GM03348 (cell line): ENCODE data around the gene TMEM121.
"Not testable (repeated sequence)": the region's sequence is repeated elsewhere in the genome, so short reads cannot be mapped to it uniquely, and the experiment has no call there.

ENCODE experiments used
- DNase-seq: peaks from one replicate; pipeline ENCODE4 v3.0.0; 2012; ENCODE audit warnings: low spot score

Gene TMEM121

DNA sequence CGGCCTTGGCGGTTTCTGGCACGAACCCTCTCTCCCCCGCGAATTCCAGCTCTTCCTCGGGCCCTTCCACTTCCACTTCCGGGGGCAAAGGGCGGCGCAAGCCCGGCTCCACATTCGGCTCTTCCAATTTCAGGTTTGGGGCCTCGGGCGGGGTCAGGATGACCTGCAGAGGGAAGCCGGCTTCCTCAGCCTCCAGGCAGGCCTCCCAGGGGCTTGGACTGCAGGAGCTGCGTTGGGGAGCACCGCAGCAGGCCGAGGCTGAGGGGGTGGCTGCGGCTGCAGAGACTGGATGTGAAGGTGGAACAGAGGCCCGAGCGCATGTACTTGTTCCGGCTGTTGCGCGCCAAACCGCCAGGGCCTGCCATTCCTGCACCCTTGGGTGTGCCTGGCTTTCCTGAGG, 20.7 kb downstream of the TMEM121 start:
- not testable (repeated sequence) for DNase-seq

DNA sequence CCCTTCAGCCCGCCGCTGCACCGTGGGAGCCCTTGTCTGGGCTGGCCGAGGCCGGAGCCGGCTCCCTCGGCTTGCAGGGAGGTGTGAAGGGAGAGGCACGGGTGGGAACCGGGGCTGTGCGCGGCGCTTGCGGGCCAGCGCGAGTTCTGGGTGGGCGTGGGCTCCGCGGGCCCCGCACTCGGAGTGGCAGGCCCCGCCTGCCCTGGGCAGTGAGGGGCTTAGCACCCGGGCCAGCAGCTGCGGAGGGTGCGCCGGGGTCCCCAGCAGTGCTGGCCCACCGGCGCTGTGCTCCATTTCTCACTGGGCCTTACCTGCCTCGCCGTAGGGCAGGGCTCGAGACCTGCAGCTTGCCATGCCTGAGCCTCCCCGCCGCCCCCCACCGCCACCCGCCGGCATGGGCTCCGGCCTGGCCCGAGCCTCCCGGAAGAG, 21.4 kb downstream of the TMEM121 start:
- no peak for DNase-seq

DNA sequence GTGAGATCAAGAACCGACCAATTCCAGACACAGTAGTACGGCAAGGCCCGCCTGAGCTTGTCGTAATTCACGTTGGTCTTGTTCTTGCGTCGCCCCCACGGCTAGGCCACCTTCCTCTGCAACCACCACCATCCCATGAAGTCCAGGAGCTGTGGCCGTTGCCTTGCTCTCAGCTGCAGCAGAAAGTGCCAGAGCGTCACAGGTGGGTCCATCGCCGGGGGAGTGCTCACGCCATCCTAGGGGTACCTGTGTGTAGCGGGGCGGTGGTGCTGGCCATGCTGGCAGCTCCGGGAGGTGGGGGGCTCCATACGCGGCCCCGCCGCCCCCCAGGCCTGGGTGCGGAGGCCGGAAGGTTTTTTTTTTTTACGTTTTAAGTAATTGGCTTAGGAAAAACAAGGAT, 23.1 kb downstream of the TMEM121 start:
- DNase-seq = no peak

DNA sequence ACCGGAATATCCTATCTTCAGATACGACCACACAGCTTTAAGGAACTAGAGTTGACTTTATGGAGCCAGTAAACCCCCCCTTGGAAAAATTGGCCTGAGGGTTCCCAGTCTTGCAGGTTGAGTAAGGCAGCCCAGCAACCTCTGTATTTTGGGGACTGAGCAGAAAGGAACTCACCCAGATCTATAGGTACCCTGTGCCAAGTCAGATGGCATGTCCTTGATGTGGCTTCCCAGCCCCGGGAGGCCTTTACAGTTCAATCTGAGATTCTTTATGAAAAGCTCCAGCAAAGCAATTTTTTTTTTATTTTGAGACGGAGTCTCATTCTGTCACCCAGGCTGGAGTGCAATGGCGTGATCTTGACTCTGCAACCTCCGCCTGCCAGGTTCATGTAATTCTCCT, 27.6 kb downstream of the TMEM121 start:
- DNase-seq = no peak

DNA sequence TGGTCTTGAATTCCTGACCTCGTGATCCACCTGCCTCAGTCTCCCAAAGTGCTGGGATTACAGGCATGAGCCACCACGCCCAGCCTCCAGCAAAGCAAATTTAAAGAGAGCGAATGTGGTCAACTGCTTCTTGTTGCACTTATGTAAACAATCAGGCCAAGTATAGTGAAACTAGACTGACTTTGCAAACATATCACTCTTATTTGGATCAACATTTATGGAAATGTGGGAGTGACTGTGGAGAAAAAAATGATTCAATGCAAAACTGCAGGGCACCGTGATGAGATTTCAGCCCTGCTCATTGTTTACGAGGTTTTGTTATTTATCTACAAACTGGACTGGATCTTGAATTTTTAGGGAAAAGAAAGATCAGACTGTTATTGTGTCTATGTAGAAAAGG, 28.1 kb downstream of the TMEM121 start:
- DNase-seq = no peak

DNA sequence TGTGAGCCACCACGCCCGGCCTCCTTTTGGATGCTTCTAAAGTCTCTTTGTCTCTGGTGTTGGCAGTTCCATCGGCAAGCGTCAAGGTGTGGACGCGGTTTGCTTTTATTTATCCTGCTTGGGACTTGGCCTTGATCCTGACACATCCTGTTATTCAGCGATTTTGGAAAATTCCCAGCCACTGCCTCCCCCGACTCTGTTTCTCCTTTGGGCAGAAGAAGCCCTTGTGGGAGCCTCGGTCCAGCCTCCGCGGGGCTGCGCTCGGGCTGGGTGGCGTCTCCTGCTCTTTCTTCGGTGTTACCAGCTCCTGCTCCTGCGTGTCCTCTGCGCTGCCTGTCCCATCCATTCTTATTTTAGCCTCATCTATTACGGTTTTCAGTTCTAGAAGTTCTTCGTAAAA, 31.3 kb downstream of the TMEM121 start:
- DNase-seq = not testable (repeated sequence)

DNA sequence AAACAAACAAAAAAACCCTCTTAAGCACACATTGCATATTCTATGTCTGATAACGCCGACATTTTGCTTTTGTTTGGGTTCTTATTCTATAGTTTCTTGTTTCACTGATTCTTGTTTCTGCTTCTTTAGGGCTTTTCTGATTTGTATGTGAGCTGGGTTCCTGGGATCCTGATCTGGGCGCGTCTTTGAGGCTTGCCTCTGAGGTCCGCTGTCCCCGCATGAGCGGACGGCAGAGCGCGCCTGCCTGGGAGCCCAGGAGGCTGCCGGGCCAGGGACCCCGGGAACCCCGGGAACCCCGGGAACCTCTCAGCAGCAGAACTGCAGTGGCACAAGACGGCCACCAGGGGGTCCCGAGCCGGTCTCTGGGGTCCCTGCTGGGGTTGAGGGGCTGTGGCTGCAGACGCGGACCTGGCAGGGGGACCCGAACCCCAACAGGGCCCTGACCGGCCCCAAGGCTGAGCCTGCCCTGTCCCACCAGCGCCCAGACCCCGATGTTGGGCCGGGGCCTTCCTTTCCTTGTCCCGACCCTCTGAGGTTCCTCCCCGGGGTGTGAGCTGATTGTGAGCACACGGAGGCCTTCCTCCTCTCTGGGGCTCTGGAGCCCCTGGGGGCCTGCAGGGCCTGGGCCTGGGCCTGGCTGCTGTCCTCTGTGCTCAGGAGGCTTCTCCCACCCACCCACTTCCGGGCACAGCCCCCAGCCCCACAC, 32.2 kb downstream of the TMEM121 start:
- DNase-seq = not testable (repeated sequence)

DNA sequence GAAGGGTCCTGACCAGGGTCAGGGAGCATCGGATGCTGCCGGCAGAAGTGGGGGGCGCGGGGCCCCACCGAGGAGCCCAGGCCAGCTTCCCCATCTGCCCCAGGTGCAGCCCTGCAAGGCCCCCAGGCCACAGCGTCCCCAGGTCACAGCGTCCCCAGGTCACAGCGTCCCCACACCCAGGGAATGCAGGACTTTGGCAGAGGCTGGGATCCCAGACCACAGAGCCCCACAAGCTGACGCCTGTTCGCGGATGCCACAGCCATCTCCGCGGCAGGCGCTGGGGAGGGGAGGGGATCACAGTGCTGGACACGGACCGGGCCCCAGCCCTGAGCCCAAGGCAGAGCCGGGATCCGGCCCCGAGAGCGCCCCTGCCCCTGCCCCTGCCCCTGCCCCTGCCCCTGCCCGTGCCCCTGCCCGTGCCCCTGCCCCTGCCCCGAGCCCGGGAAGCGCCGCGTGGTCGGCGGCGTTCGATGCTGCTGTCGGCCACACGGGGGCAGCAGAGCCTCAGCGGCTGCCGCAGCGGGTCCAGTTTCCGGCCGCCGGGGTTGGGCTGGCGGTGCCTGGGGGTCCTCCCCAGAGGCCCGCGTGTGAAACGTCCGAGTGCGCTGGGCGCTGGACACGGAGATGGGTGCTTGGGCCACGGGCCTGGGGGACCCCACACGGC, 33.1 kb downstream of the TMEM121 start:
- not testable (repeated sequence) for DNase-seq

DNA sequence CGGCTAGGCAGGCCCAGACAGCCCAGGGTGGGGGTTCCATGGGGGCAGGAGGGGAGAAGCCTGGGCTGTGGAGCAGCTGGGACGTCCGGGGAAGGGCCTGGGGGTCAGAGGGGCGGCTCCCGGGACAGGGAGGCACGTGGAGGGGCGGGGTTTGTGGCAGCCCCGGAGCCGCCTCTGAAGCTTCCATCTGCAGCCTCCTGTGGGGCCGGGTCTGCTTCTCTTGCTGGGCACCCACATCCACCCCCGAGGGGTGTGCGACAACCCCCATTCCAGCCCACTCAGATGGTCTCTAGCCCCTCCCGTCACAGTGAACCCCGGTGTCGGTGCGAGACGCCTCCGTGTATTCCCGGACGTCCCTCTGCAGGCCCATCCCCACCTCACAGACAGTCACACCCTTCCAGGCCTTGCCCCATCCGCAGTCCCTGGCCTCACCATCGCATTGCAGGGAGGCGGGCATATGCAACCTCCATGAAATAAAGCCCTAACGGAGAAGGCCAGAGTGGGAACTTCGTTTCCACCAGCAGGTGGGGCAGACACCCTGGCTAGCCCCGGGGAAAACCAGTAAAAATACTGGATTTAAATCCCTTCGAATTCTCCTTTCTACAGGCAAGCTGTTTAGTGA, 33.8 kb downstream of the TMEM121 start:
- not testable (repeated sequence) for DNase-seq

DNA sequence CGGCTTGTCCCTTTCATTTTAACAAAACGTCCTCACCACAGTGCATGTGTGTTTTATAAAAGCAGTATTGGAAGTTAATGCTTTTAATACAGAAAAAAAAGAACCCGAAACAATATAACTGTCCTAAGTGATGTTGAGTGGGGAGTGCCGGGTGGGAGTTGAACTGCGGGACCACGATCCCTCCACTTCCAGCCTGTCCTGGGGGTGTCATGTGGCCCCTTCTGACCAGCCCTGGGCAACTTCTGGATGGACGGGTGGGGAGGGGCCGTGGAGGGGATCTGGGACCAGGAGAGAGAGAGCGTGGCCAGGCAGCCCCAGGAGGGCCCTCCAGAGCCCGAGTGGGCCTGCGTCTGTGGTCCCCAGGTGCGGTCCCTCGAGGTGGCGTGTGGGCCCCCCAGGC, 35.0 kb downstream of the TMEM121 start:
- DNase-seq = not testable (repeated sequence)

DNA sequence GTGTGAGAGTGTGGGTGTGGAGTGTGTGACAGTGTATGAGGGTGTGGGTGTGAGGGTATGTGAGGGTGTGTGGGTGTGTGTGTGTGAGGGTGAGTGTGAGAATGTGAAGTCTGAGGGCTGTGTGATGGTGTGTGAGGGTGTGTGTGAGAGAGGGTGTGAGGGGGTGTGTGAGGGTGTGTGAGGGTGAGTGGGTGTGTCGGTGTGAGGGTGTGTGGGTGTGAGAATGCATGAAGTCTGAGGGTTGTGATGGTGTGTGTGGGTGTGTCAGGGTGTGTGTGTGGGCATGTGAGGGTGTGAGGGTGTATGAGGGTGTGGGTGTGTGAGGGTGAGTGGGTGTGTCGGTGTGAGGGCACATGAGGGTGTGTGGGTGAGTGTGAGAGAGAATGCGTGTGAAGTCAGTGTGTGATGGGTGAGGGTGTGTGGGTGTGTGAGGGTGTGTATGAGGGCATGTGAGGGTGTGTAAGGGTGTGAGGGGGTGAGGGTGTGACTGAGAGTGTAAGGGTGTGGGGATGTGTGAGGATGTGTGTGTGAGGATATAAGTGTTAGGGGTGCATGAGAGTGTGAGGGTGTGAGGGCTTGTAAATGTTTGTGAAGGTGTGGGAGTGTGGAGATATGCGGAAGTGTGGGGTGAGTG, 36.4 kb downstream of the TMEM121 start:
- no peak for DNase-seq

DNA sequence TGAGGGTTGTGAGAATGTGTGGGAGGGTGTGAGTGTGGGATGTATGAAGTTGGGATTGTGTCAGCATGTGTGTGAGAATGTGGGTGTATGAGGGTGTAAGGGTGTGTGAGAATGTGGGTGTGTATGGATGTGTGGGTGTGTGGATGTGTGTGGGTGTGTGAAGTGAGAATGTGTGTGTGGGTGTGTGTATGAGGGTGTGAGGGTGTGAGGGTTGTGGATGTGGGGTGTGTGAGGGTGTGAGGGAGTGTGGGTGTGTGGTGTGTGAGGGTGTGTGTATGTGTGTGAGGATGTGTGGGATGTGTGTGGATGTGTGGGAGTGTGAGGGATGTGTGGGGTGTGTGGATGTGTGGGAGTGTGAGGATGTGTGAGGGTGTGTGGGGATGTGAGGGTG, 37.0 kb downstream of the TMEM121 start:
- DNase-seq = no peak

DNA sequence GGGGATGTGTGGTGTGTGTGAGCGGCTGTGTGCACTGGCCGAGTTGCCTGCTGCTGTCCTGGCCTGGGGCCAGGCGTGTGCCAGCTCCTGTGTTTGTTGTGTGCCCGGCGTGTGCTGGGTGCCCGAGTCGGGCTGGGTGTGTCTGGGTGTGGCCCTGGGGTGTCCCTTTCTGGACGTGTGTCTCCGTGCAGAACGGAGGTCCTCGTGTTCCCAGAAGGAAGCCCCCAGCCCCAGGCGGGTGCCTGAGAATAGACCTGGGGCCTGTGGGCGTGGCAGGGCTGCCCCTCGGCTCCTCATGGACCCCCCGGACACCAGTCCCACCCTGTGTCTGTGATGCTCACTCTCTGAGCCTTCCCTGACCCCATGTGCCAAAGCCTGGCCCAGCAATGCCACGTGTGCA, 38.2 kb downstream of the TMEM121 start:
- DNase-seq = not testable (repeated sequence)

DNA sequence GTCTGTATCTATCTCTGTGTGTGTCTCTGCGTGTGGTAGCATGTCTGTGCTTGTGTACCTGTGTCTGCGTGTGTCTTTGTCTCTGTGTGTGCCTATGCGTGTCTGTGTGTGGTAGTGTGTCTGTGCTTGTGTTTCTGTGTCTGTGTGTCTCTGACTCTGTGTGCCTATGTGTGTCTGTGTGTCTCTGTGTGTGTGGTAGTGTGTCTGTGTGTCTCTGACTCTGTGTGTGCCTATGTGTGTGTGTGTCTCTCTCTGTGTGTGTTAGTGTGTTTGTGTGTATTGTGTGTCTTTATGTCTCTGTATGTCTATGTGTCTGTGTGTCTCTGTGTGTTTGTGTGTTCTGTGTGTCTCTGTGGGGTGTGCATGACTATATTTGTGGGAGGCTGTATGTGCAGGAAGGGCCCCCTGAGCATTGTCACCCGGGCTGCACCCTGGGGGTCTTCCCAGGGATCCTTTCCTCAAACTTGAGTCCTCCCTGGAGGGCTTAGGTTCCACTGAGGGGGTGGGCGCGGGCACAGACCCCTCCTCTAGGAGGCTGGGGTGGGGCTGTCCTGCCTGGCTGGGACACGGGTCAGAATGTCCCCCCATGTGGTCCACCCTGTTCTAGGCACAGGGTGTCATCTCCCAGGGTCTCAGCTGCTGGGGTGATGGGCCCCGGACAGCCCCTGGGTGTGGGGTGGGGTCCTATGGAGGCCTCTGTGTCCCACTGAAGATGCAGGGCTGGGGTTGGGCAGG, 39.0 kb downstream of the TMEM121 start:
- not testable (repeated sequence) for DNase-seq

DNA sequence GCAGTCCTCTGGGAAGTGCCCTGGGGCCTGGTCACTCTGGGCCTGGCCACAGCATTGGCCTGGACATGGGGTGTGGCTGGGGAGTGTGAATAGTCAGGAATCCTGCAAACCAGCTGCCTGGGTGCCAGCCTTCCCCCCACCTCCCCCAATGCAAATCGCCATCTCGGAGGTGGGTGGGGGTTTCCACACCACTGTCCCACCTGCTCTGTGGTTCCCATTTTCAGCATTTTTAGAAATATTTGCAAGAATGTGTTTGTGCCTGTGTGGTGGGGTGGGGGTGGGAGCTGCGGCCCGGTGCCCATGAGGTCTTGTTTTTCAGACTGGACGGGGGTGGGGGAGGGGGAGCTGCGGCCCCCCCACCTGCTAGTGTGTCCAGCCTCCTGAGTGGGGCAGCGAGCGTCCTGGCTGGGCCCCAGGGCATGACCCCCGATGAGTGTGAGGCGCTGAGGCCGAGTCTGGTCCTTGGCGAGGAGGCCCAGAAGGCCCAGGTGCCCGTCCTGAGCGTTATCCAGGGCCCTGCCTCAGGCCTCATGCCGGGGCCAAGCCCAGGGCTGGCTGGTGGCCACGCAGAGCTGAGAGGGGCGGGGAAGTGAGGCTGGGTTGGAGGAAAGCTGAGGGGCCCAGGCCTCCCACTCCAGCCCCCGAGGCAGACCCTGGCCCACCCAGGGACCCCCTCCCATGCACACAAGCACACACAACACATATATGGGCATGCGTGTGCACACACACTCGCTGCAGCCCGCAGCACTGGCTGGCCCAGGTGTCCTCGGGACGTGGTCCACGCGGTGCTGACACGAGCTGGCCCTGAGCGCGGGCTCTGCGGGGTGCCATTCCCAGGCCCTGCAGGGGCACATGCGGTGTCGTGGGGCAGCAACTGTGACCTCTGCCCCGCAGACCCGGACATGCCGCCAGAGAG, 40.1 kb downstream of the TMEM121 start:
- not testable (repeated sequence) for DNase-seq

DNA sequence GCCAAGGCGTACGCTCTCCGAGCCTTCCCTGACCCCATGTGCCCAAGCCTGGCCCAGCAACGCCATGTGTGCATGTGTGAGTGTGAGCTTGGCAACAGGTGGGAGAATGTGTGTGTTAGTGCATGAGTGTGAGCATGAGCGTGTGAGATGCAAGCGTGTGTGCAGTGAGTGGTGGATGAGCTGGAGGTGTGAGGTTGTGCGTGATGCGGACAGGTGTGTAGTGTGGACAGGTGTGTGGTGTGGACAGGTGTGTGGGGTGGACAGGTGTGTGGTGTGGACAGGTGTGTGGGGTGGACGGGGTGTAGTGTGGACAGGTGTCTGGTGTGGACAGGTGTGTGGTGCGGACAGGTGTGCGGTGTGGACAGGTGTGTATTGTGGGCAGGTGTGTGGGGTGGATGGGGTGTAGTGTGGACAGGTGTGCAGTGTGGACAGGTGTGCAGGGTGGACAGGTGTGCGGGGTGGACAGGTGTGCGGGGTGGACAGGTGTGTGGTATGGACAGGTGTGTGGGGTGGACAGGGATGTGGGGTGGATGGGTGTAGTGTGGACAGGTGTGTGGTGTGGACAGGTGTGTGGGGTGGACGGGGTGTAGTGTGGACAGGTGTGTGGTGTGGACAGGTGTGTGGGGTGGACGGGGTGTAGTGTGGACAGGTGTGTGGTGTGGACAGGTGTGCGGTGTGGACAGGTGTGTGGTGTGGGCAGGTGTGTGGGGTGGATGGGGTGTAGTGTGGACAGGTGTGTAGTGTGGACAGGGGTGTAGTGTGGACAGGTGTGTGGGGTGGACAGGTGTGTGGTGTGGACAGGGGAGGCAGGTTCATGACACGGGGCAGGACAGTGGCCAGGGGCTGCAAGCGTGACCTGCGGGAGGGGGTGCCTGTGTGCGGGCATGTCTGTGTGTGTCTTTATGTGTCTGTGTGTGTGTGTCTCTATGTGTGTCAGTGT, 41.1 kb downstream of the TMEM121 start:
- not testable (repeated sequence) for DNase-seq

DNA sequence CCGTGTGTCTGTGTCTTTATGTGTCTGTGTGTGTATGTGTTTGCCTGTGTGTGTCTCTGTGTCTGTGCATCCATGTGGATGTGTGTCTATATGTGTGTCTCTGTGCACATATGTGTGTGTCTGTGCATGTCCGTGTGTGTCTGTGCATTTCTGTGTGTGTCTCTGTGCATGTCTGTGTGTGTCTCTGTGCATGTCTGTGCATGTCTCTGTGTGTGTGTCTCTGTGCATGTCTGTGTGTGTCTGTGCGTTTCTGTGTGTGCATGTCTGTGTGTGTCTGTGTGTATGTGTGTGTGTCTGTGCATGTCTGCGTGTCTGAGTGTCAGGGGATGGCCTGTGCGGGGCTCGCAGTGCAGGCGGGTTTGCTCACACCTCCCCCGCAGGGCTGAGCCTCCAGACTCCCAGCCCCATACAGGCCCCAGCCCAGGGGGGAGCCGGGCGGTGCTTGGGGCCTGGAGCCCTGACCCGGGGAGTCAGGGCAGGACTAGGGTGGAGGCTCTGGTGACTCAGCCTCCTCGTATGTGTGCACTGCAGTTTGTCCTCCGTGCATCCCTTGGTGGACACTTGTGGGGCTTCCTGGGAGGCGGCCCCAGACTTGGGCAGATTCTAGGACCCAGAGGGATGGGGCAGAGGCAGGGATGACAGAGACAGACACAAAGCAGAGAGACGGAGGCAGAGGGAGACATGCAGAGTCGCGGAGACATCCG, 41.9 kb downstream of the TMEM121 start:
- DNase-seq = not testable (repeated sequence)

DNA sequence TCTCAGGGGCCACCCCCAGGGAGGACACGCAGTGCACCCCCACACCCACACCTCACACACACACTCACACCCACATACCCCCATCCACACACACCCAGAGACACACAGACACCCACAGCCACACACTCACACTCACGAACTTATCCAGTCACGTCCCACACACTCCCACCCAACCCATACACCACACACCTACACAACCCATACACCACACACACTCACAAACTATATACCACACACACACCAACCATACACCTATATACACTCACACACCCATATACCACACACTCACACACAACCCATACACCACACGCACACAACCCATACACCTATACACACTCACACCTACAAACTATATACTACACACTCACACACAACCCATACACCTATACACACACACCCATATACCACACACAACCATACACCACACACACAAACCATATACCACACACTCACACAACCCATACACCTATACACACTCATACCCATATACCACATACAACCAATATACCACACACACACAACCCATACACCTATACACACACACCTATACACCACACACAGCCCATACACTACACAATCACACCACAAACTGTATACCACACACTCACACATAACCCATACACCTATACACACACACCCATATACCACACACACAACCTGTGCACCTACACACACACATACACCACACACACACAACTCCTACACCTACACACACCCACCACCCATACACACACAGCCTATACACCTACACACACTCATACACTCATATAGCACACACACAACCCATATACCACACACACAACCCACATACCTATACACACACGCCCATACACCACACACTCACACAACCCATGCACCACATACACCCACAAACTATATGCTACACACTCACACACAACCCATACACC, 42.7 kb downstream of the TMEM121 start:
- DNase-seq = no peak
